HepG2 (cell line): ENCODE measurements around the gene IL6ST. TPM values are rescaled to one million over a fixed set of nuclear protein-coding genes. Genes with fewer than 3 reads are reported as not detected.

ENCODE experiments used
- ATAC-seq: fragments of 200-7000 bp; cut with Tn5 transposase; 3 replicates; pipeline ENCODE4 v1.9.1; 2020; ENCODE audit warnings: mild to moderate bottlenecking, moderate library complexity
- BruUV-seq: library from RNA; stranded (reverse); fragments of 400-500 nt; replicated peaks from 2 replicates; lab custom pipeline; 2021; lab: Mats Ljungman, UMichigan
- CTCF ChIA-PET: fragments of 300-600 bp; formaldehyde crosslinking; extraction: SDS; loops from one replicate; lab custom pipeline; 2021; ENCODE audit warnings: low total read pairs, inconsistent platforms, low intra/inter-chr PET ratio; lab: Yijun Ruan, JAX
- POLR2A ChIA-PET: fragments of 350-600 bp; sonication (Branson Sonifier 250); formaldehyde crosslinking; loops from one replicate; lab custom pipeline; 2020; ENCODE audit warnings: antibody characterized with exemption, inconsistent platforms; lab: Yijun Ruan, JAX
- DNase-seq: peaks from one replicate; pipeline ENCODE4 v3.0.0-alpha.2; 2015; ENCODE audit warnings: low spot score
- FAIRE-seq: peaks from 3 replicates; lab custom pipeline; 2011; peaks lifted over from hg19 to GRCh38; lab: Jason Lieb, UNC
- H2AFZ ChIP-seq: one replicate; pipeline ENCODE4 v1.6.1; 2011; ENCODE audit warnings: low read length, inconsistent platforms
- H3K27ac ChIP-seq: fragments of 300-600 bp; 3 replicates; pipeline ENCODE4 v1.8.0; 2011; ENCODE audit warnings: mixed run types, mild to moderate bottlenecking, mixed read lengths, low read length, inconsistent platforms; ENCODE audit not compliant: insufficient read depth; ENCODE audit errors: extremely low read length
- H3K27me3 ChIP-seq, 2 experiments: fragments of 200-600 bp in 1 of 2; 2 replicates in 1 of 2; 3 replicates in 1 of 2; pipeline versions ENCODE4 v1.6.0 to v1.8.0; 2011; ENCODE audit warnings: low read length in 2 of 2, mild to moderate bottlenecking in 2 of 2, moderate library complexity in 2 of 2, inconsistent platforms in 1 of 2; ENCODE audit not compliant: insufficient read depth in 2 of 2, control insufficient read depth in 1 of 2
- H3K36me3 ChIP-seq, 2 experiments: fragments of 200-600 bp in 1 of 2; replicated peaks in 1 of 2; 2 replicates in 1 of 2; 3 replicates in 1 of 2; pipeline versions ENCODE4 v1.5.1 to v1.8.0; 2011; ENCODE audit warnings: low read length in 2 of 2, inconsistent platforms in 1 of 2; ENCODE audit not compliant: insufficient read depth in 2 of 2, control insufficient read depth in 1 of 2
- H3K4me1 ChIP-seq: 2 replicates; pipeline ENCODE4 v1.5.1; 2012; ENCODE audit warnings: low read length, inconsistent platforms; ENCODE audit not compliant: insufficient read depth
- H3K4me2 ChIP-seq: 2 replicates; pipeline ENCODE4 v1.6.0; 2011; ENCODE audit warnings: low read depth, low read length, inconsistent platforms
- H3K4me3 ChIP-seq, 3 experiments: fragments of 200-600 bp in 1 of 3; sonication (generic), shearing (Covaris generic) in 1 of 3; replicated peaks in 1 of 3; 2 replicates each; pipeline ENCODE4 v1.5.1; 2011 to 2016; ENCODE audit warnings: low read length in 3 of 3, inconsistent platforms in 2 of 3, low read depth in 2 of 3, mild to moderate bottlenecking in 2 of 3, control low read depth in 1 of 3, mixed read lengths in 1 of 3; ENCODE audit not compliant: insufficient read depth in 1 of 3
- H3K79me2 ChIP-seq: one replicate; pipeline ENCODE4 v1.6.1; 2011; ENCODE audit warnings: low read length, inconsistent platforms; ENCODE audit not compliant: insufficient read depth
- H3K9ac ChIP-seq: 2 replicates; pipeline ENCODE4 v1.6.0; 2011; ENCODE audit warnings: mild to moderate bottlenecking, low read depth, low read length, inconsistent platforms; ENCODE audit not compliant: insufficient read depth
- H3K9me3 ChIP-seq: 2 replicates; pipeline ENCODE4 v1.5.1; 2012; ENCODE audit warnings: mild to moderate bottlenecking, low read length
- H4K20me1 ChIP-seq: 2 replicates; pipeline ENCODE4 v1.6.0; 2011; ENCODE audit warnings: inconsistent platforms, mild to moderate bottlenecking, low read length, moderate library complexity; ENCODE audit not compliant: insufficient read depth
- ATF1 ChIP-seq: IDR thresholded peaks from 2 replicates; pipeline ENCODE4 v1.6.1; 2016; ENCODE audit warnings: mild to moderate bottlenecking, control low read depth
- ELF3 ChIP-seq: IDR thresholded peaks from 2 replicates; pipeline ENCODE4 v1.6.1; 2016; ENCODE audit warnings: missing genetic modification reagents, missing compliant biosample characterization
- JUND ChIP-seq: sonication (generic); formaldehyde crosslinking; IDR thresholded peaks from 2 replicates; pipeline ENCODE4 v1.8.0; 2022; ENCODE audit warnings: mild to moderate bottlenecking, missing genetic modification reagents
- KDM6A ChIP-seq: IDR thresholded peaks from 2 replicates; pipeline ENCODE4 v1.6.1; 2016; ENCODE audit warnings: low read depth
- KMT2B ChIP-seq: IDR thresholded peaks from 2 replicates; pipeline ENCODE4 v1.6.1; 2016; ENCODE audit warnings: missing genetic modification reagents, missing compliant biosample characterization
- NCOA2 ChIP-seq: sonication (generic); formaldehyde crosslinking; IDR thresholded peaks from 2 replicates; pipeline ENCODE4 v1.8.0; 2022; ENCODE audit warnings: inconsistent platforms
- NFRKB ChIP-seq: fragments of 450-650 bp; IDR thresholded peaks from 2 replicates; pipeline ENCODE4 v1.6.1; 2017
- XRCC5 ChIP-seq: fragments of 200-400 bp; formaldehyde crosslinking; optimal IDR thresholded peaks from 2 replicates; pipeline ENCODE3; 2017; ENCODE audit warnings: mild to moderate bottlenecking, low read length
- YEATS2 ChIP-seq: sonication (generic); formaldehyde crosslinking; IDR thresholded peaks from 2 replicates; pipeline ENCODE4 v1.4.0; 2020; ENCODE audit warnings: missing genetic modification reagents, borderline replicate concordance
- ZIK1 ChIP-seq: sonication (generic); formaldehyde crosslinking; IDR thresholded peaks from 2 replicates; pipeline ENCODE4 v1.5.0; 2020; ENCODE audit warnings: mild to moderate bottlenecking, low read depth, missing genetic modification reagents, borderline replicate concordance
- ZNF83 ChIP-seq: sonication (generic); formaldehyde crosslinking; IDR thresholded peaks from 2 replicates; pipeline ENCODE4 v1.4.0; 2020; ENCODE audit warnings: missing genetic modification reagents, mild to moderate bottlenecking, borderline replicate concordance
- WGBS: methylation state at CpG from one replicate; pipeline ENCODE4 v1.1.6; 2017; ENCODE audit warnings: low lambda C conversion rate; 5-methylcytosine and 5-hydroxymethylcytosine counted together
- in situ Hi-C: cut with HindIII; loops from 2 replicates; pipeline ENCODE4 v1.10.0; 2017; ENCODE audit warnings: low pct_unique_long_range_greater_than_20kb; ENCODE audit not compliant: extremely low pct_ligation_motif_present
- intact Hi-C: fragments of 100-400 bp; cut with micrococcal nuclease; formaldehyde crosslinking; loops from one replicate; pipeline ENCODE4 v1.10.0; 2022; ENCODE audit not compliant: unreplicated experiment
- polyA plus RNA-seq, 8 experiments: library from polyadenylated mRNA; depleted of rRNA in 3 of 8; stranded (reverse) in 7 of 8; unstranded in 1 of 8; fragments of >200 nt; fragmentation: Illumina TruSeq in 4 of 8; extraction: Trizol in 4 of 8; gene quantifications; 2 replicates each; pipeline versions ENCODE4 v1.2.1 to v1.2.3, GENCODE V29; 2011 to 2016; ENCODE audit warnings: low read depth in 4 of 8, missing spikeins in 1 of 8, mixed read lengths in 1 of 8; ENCODE audit not compliant: insufficient read depth in 1 of 8
- total RNA-seq, 5 experiments: library from RNA; depleted of rRNA; stranded (reverse); fragments of >200 nt; fragmentation: Illumina TruSeq; extraction: Trizol; gene quantifications; 2 replicates each; pipeline ENCODE4 v1.2.3, GENCODE V29; 2016; ENCODE audit warnings: low read depth in 1 of 5
- TF ChIP-seq, protein P1 (sequence below): sonication (generic); formaldehyde crosslinking; IDR thresholded peaks from 2 replicates; pipeline ENCODE4 v1.4.0; 2020; ENCODE audit warnings: missing genetic modification reagents
- TF ChIP-seq, protein P2 (sequence below): sonication (generic); formaldehyde crosslinking; IDR thresholded peaks from 2 replicates; pipeline ENCODE4 v1.4.0; 2020; ENCODE audit warnings: missing genetic modification reagents
- TF ChIP-seq, protein P3 (sequence below): sonication (generic); formaldehyde crosslinking; IDR thresholded peaks from 2 replicates; pipeline ENCODE4 v1.8.0; 2022; ENCODE audit warnings: missing genetic modification reagents, mild to moderate bottlenecking, borderline replicate concordance
- TF ChIP-seq, protein P4 (sequence below): sonication (generic); formaldehyde crosslinking; IDR thresholded peaks from 2 replicates; pipeline ENCODE4 v1.4.0; 2020; ENCODE audit warnings: missing genetic modification reagents, borderline replicate concordance
- TF ChIP-seq, protein P5 (sequence below): sonication (generic); formaldehyde crosslinking; IDR thresholded peaks from 2 replicates; pipeline ENCODE4 v1.5.0; 2020; ENCODE audit warnings: mild to moderate bottlenecking, missing genetic modification reagents

The IL6ST gene
- total and polyA plus RNA-seq, 2 of the 13 experiments (the other 11 are each of a cell fraction or from before 2014, with no cell fraction given) = 66.6 to 166 TPM

DNA sequence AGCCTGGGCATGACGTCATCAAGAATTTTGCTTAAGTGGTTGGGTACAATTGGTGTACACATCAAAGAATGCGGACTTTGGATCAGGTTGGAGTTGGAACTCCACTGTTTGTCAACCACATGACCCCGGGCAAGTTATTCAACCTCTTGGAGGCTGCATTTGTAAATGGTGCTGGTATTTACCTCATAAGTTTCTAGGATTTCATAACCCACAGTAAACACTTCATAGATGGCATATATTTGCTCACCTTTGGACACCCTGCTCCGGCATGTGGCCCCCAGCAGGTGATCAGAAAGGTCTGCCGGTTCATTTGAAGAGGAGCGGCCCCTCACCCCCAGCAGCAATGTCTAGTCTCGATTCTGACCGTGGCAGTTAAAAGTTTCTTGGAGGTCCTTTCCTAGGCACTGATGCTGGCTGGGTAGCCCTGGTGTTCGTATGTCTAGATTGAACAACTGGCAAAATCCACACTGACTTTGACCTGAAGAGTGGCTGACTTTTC, 60.6 kb downstream of the IL6ST start:
- peak; percentile 94 for FAIRE-seq
- peak; percentile 100 for DNase-seq
- H2AFZ ChIP-seq = no peak overlapping the region
- 0% methylated on average over 4 of the region's 9 CpGs for WGBS
- H3K9me3 ChIP-seq = no peaks in the 10 kb centered on the region
- no peaks in the 10 kb centered on the region for H3K27me3 ChIP-seq
- peak overlapping the region in 2 of 3 experiments; percentile 17 to 21; a peak in 2 of 6 replicates for H3K4me3 ChIP-seq
- H3K4me1 ChIP-seq = peaks cover 69% of the 10 kb centered on the region
- in situ Hi-C loops = loop anchor here (25.0 kb wide), 1 partner anchor 903 kb away; no protein-coding TSS in a partner anchor
- ChIA-PET POLR2A (interaction anchor here (0.9 to 2.1 kb wide), 5 partner anchors 61 to 277 kb away, joined by 3 to 7 read pairs (median 5); partner anchors contain the start of gene IL6ST), CTCF (no interaction called here)
- no peaks in the 10 kb centered on the region for H4K20me1 ChIP-seq
- ATAC-seq = peak; percentile 87
- BruUV-seq = no TSS peak
- no peaks in the 10 kb centered on the region; a peak in 2 of 5 replicates for H3K36me3 ChIP-seq
- intact Hi-C loops = loop anchor here (1.0 to 10.0 kb wide), 4 partner anchors 335 to 901 kb away; partner anchors contain the start of gene CDC20B
- peak overlapping the region; percentile 62 for H3K9ac ChIP-seq
- no peaks in the 10 kb centered on the region for H3K79me2 ChIP-seq
- peak overlapping the region; percentile 92 for H3K27ac ChIP-seq
- peak overlapping the region; percentile 67 for H3K4me2 ChIP-seq
- TF ChIP-seq NFRKB (no peak), JUND (CRISPR knock-in tag) (peak; percentile 95), ATF1 (CRISPR knock-in tag) (peak; percentile 91), XRCC5 (peak; percentile 20), ZNF83 (CRISPR knock-in tag) (no peak), YEATS2 (CRISPR knock-in tag) (peak; percentile 68; the same call in 1 of the 2 replicates), ZIK1 (no peak), NCOA2 (peak; percentile 99), KMT2B (CRISPR knock-in tag) (peak; percentile 68; the same call in 1 of the 2 replicates), KDM6A (CRISPR knock-in tag) (peak; percentile 94), ELF3 (CRISPR knock-in tag) (peak; percentile 79)
- TF ChIP-seq, protein P1, sequence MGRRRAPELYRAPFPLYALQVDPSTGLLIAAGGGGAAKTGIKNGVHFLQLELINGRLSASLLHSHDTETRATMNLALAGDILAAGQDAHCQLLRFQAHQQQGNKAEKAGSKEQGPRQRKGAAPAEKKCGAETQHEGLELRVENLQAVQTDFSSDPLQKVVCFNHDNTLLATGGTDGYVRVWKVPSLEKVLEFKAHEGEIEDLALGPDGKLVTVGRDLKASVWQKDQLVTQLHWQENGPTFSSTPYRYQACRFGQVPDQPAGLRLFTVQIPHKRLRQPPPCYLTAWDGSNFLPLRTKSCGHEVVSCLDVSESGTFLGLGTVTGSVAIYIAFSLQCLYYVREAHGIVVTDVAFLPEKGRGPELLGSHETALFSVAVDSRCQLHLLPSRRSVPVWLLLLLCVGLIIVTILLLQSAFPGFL (CRISPR knock-in tag) = no peak
- TF ChIP-seq, protein P2, sequence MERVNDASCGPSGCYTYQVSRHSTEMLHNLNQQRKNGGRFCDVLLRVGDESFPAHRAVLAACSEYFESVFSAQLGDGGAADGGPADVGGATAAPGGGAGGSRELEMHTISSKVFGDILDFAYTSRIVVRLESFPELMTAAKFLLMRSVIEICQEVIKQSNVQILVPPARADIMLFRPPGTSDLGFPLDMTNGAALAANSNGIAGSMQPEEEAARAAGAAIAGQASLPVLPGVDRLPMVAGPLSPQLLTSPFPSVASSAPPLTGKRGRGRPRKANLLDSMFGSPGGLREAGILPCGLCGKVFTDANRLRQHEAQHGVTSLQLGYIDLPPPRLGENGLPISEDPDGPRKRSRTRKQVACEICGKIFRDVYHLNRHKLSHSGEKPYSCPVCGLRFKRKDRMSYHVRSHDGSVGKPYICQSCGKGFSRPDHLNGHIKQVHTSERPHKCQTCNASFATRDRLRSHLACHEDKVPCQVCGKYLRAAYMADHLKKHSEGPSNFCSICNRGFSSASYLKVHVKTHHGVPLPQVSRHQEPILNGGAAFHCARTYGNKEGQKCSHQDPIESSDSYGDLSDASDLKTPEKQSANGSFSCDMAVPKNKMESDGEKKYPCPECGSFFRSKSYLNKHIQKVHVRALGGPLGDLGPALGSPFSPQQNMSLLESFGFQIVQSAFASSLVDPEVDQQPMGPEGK (CRISPR knock-in tag) = peak; percentile 100
- TF ChIP-seq, protein P3, sequence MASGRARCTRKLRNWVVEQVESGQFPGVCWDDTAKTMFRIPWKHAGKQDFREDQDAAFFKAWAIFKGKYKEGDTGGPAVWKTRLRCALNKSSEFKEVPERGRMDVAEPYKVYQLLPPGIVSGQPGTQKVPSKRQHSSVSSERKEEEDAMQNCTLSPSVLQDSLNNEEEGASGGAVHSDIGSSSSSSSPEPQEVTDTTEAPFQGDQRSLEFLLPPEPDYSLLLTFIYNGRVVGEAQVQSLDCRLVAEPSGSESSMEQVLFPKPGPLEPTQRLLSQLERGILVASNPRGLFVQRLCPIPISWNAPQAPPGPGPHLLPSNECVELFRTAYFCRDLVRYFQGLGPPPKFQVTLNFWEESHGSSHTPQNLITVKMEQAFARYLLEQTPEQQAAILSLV = 0 out of 2 replicates have a peak, but pooled peaks have one; percentile 59
- TF ChIP-seq, protein P4, sequence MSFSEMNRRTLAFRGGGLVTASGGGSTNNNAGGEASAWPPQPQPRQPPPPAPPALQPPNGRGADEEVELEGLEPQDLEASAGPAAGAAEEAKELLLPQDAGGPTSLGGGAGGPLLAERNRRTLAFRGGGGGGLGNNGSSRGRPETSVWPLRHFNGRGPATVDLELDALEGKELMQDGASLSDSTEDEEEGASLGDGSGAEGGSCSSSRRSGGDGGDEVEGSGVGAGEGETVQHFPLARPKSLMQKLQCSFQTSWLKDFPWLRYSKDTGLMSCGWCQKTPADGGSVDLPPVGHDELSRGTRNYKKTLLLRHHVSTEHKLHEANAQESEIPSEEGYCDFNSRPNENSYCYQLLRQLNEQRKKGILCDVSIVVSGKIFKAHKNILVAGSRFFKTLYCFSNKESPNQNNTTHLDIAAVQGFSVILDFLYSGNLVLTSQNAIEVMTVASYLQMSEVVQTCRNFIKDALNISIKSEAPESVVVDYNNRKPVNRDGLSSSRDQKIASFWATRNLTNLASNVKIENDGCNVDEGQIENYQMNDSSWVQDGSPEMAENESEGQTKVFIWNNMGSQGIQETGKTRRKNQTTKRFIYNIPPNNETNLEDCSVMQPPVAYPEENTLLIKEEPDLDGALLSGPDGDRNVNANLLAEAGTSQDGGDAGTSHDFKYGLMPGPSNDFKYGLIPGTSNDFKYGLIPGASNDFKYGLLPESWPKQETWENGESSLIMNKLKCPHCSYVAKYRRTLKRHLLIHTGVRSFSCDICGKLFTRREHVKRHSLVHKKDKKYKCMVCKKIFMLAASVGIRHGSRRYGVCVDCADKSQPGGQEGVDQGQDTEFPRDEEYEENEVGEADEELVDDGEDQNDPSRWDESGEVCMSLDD (CRISPR knock-in tag) = no peak
- TF ChIP-seq, protein P5, sequence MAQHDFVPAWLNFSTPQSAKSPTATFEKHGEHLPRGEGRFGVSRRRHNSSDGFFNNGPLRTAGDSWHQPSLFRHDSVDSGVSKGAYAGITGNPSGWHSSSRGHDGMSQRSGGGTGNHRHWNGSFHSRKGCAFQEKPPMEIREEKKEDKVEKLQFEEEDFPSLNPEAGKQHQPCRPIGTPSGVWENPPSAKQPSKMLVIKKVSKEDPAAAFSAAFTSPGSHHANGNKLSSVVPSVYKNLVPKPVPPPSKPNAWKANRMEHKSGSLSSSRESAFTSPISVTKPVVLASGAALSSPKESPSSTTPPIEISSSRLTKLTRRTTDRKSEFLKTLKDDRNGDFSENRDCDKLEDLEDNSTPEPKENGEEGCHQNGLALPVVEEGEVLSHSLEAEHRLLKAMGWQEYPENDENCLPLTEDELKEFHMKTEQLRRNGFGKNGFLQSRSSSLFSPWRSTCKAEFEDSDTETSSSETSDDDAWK (CRISPR knock-in tag) = no peak
